Panc1 (cell line): ENCODE measurements around the gene CAST.

Experiments used
- CTCF ChIP-seq: fragments of 450-650 bp; IDR thresholded peaks from 2 replicates; pipeline ENCODE4 v1.5.1; 2017; ENCODE audit warnings: mild to moderate bottlenecking
- REST ChIP-seq, 2 experiments: IDR thresholded peaks; 2 replicates each; pipeline ENCODE4 v1.6.1; 2011 to 2012; ENCODE audit warnings: low read depth in 2 of 2, control low read depth in 1 of 2, low read length in 1 of 2, mild to moderate bottlenecking in 1 of 2, moderate library complexity in 1 of 2; ENCODE audit not compliant: insufficient read depth in 1 of 2
- SIN3A ChIP-seq: IDR thresholded peaks from 2 replicates; pipeline ENCODE4 v1.6.1; 2012; ENCODE audit warnings: low read depth, mild to moderate bottlenecking, low read length, moderate library complexity, borderline replicate concordance; ENCODE audit not compliant: insufficient read depth

GRCh38 chr5:96714951-96715451, 52.8 kb downstream of the CAST start:
- TF ChIP-seq CTCF (no peak), REST (IDR thresholded peaks at IDR 0.05; ENCODE audit: insufficient read depth in 1 of 2, low read depth in 2 of 2, low read length in 1 of 2) (no peak), SIN3A (no peak)
